Neural progenitor cell (in vitro differentiated cells): Measurements from ENCODE around the gene CDR2L. TPM values are rescaled to one million over a fixed set of nuclear protein-coding genes. Genes with fewer than 3 reads are reported as not detected.

Experiments
- DNase-seq: peaks from one replicate; pipeline ENCODE4 v3.0.0-alpha.2; 2016; ENCODE audit warnings: low spot score
- H2AFZ ChIP-seq: fragments of 200-600 bp; sonication (generic); replicated peaks from 2 replicates; pipeline ENCODE4 v1.6.1; 2016; ENCODE audit warnings: antibody characterized with exemption
- H3F3A ChIP-seq: fragments of 200-600 bp; sonication (generic); 2 replicates; pipeline ENCODE4 v1.6.1; 2016; ENCODE audit warnings: antibody characterized with exemption, low read depth
- H3K27ac ChIP-seq: fragments of 200-600 bp; sonication (generic); 2 replicates; pipeline ENCODE4 v1.5.1; 2016; ENCODE audit warnings: mild to moderate bottlenecking
- H3K27me3 ChIP-seq: fragments of 200-600 bp; sonication (generic); 2 replicates; pipeline ENCODE4 v1.6.1; 2016; ENCODE audit warnings: mild to moderate bottlenecking, moderate library complexity
- H3K36me3 ChIP-seq: fragments of 200-600 bp; sonication (generic); 2 replicates; pipeline ENCODE4 v1.5.1; 2016
- H3K4me1 ChIP-seq: fragments of 200-600 bp; sonication (generic); 2 replicates; pipeline ENCODE4 v1.6.1; 2016; ENCODE audit warnings: mixed run types
- H3K4me2 ChIP-seq: fragments of 200-600 bp; sonication (generic); 2 replicates; pipeline ENCODE4 v1.6.1; 2016
- H3K4me3 ChIP-seq: fragments of 200-600 bp; sonication (generic); 2 replicates; pipeline ENCODE4 v1.5.1; 2016
- H3K79me2 ChIP-seq: fragments of 200-600 bp; sonication (generic); 2 replicates; pipeline ENCODE4 v1.6.1; 2016; ENCODE audit warnings: low read depth
- H3K9ac ChIP-seq: fragments of 200-600 bp; sonication (generic); 2 replicates; pipeline ENCODE4 v1.6.1; 2016
- H3K9me3 ChIP-seq: fragments of 200-600 bp; sonication (generic); 2 replicates; pipeline ENCODE4 v1.5.1; 2016; ENCODE audit warnings: low read depth
- H4K20me1 ChIP-seq: fragments of 200-600 bp; sonication (generic); 2 replicates; pipeline ENCODE4 v1.6.1; 2016; ENCODE audit warnings: low read depth
- H3K27ac Mint-ChIP-seq: 3 replicates; pipeline ENCODE4 v1.8.0; 2021; ENCODE audit warnings: mixed read lengths
- H3K27me3 Mint-ChIP-seq: 2 replicates; pipeline ENCODE4 v1.8.0; 2022; ENCODE audit warnings: low read depth, mild to moderate bottlenecking, inconsistent platforms, moderate library complexity, mixed read lengths; ENCODE audit not compliant: insufficient read depth
- H3K36me3 Mint-ChIP-seq: 3 replicates; pipeline ENCODE4 v1.8.0; 2021; ENCODE audit warnings: mixed read lengths
- H3K4me1 Mint-ChIP-seq: 3 replicates; pipeline ENCODE4 v1.8.0; 2021; ENCODE audit warnings: mixed read lengths
- H3K4me3 Mint-ChIP-seq: 3 replicates; pipeline ENCODE4 v1.8.0; 2021; ENCODE audit warnings: mild to moderate bottlenecking, moderate library complexity, mixed read lengths
- H3K9me3 Mint-ChIP-seq: 3 replicates; pipeline ENCODE4 v1.8.0; 2020; ENCODE audit warnings: mixed read lengths
- EZH2 ChIP-seq: fragments of 200-600 bp; sonication (generic); IDR thresholded peaks from 2 replicates; pipeline ENCODE4 v1.6.1; 2017; ENCODE audit warnings: antibody characterized with exemption, mild to moderate bottlenecking, moderate library complexity
- EZH2phosphoT487 ChIP-seq: fragments of 200-600 bp; sonication (generic); IDR thresholded peaks from 2 replicates; pipeline ENCODE4 v1.6.1; 2017; ENCODE audit warnings: antibody characterized with exemption
- total RNA-seq: library from RNA; depleted of rRNA; stranded (reverse); fragments of >200 nt; gene quantifications from 2 replicates; pipeline ENCODE4 v1.2.3, GENCODE V29; 2015; ENCODE audit warnings: low replicate concordance
- TF ChIP-seq, protein P1 (sequence below): fragments of 200-600 bp; sonication (generic); IDR thresholded peaks from 2 replicates; pipeline ENCODE4 v1.5.1; 2017; ENCODE audit warnings: antibody characterized with exemption, mild to moderate bottlenecking

CDR2L gene
- total RNA-seq, 1 donor from 2014 or later: 4.0 TPM

- H3K36me3 Mint-ChIP-seq: peaks cover 6% of the 10 kb centered on the region
- no peak overlapping the region for H3K4me3 ChIP-seq
- H3K27ac ChIP-seq: no peak overlapping the region
- no peaks in the 10 kb centered on the region for H3K9me3 Mint-ChIP-seq
- no peak for DNase-seq
- no peak overlapping the region for H2AFZ ChIP-seq
- TF ChIP-seq EZH2 (no peak), EZH2phosphoT487 (no peak)
- TF ChIP-seq, protein P1, sequence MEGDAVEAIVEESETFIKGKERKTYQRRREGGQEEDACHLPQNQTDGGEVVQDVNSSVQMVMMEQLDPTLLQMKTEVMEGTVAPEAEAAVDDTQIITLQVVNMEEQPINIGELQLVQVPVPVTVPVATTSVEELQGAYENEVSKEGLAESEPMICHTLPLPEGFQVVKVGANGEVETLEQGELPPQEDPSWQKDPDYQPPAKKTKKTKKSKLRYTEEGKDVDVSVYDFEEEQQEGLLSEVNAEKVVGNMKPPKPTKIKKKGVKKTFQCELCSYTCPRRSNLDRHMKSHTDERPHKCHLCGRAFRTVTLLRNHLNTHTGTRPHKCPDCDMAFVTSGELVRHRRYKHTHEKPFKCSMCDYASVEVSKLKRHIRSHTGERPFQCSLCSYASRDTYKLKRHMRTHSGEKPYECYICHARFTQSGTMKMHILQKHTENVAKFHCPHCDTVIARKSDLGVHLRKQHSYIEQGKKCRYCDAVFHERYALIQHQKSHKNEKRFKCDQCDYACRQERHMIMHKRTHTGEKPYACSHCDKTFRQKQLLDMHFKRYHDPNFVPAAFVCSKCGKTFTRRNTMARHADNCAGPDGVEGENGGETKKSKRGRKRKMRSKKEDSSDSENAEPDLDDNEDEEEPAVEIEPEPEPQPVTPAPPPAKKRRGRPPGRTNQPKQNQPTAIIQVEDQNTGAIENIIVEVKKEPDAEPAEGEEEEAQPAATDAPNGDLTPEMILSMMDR: no peak
- H3K4me1 ChIP-seq: peaks cover 14% of the 10 kb centered on the region
- H3K9me3 ChIP-seq: no peaks in the 10 kb centered on the region
- peak overlapping the region; percentile 39 for H3K4me3 Mint-ChIP-seq
- H3K36me3 ChIP-seq: no peaks in the 10 kb centered on the region
- peak overlapping the region; percentile 80 for H3K27ac Mint-ChIP-seq
- H3K4me2 ChIP-seq: no peak overlapping the region
- peaks cover 21% of the 10 kb centered on the region for H3F3A ChIP-seq
- peaks cover 28% of the 10 kb centered on the region for H3K79me2 ChIP-seq
- no peak overlapping the region for H3K9ac ChIP-seq
- peaks cover 27% of the 10 kb centered on the region for H3K4me1 Mint-ChIP-seq
- H3K27me3 Mint-ChIP-seq: peaks cover 2% of the 10 kb centered on the region
- H4K20me1 ChIP-seq: no peaks in the 10 kb centered on the region
- H3K27me3 ChIP-seq: no peaks in the 10 kb centered on the region
Measured at GRCh38 chr17:75010683-75011400, 23.4 kb downstream of the CDR2L start.

- Histone ChIP-seq H3K4me3 (peak overlapping the region; percentile 78), H3K36me3 (no peaks in the 10 kb centered on the region), H3K4me2 (peak overlapping the region; percentile 88), H3K27ac (peak overlapping the region; percentile 79), H4K20me1 (no peaks in the 10 kb centered on the region), H2AFZ (peak overlapping the region; percentile 67), H3K27me3 (no peaks in the 10 kb centered on the region), H3K4me1 (peaks cover 14% of the 10 kb centered on the region), H3F3A (peaks cover 21% of the 10 kb centered on the region), H3K9me3 (no peaks in the 10 kb centered on the region), H3K79me2 (peaks cover 28% of the 10 kb centered on the region), H3K9ac (no peak overlapping the region)
- DNase-seq: peak; percentile 41
- H3K36me3 Mint-ChIP-seq: peaks cover 6% of the 10 kb centered on the region
- H3K27me3 Mint-ChIP-seq: peaks cover 2% of the 10 kb centered on the region
- H3K27ac Mint-ChIP-seq: peak overlapping the region; percentile 75
- H3K4me3 Mint-ChIP-seq: peak overlapping the region; percentile 88
- H3K9me3 Mint-ChIP-seq: no peaks in the 10 kb centered on the region
- TF ChIP-seq EZH2phosphoT487 (no peak), EZH2 (no peak)
- TF ChIP-seq, protein P1: no peak
- peaks cover 27% of the 10 kb centered on the region for H3K4me1 Mint-ChIP-seq
Measured at GRCh38 chr17:75011401-75012095, 24.1 kb downstream of the CDR2L start.

DNA sequence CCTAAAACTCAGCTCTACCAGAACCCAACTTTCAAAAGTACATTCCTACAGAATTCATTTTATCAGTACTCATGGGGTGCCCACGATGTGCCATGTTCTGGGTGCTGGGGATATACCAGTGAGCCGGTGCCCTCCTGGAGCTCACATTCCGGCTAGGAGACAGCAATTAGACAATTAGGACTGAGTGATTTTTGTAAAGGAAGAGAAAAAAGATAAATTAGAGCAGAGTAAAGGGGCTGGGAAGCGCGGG lies 24.6 kb downstream of the CDR2L start:
- peaks cover 28% of the 10 kb centered on the region for H3K79me2 ChIP-seq
- peaks cover 4% of the 10 kb centered on the region for H3K27me3 Mint-ChIP-seq
- peaks cover 9% of the 10 kb centered on the region for H3K36me3 Mint-ChIP-seq
- no peaks in the 10 kb centered on the region for H3K27me3 ChIP-seq
- H3K9ac ChIP-seq: peak overlapping the region; percentile 24
- no peaks in the 10 kb centered on the region for H4K20me1 ChIP-seq
- peaks cover 21% of the 10 kb centered on the region for H3F3A ChIP-seq
- peak overlapping the region; percentile 88 for H3K4me3 Mint-ChIP-seq
- H3K27ac Mint-ChIP-seq: peak overlapping the region; percentile 75
- H3K27ac ChIP-seq: peak overlapping the region; percentile 79
- TF ChIP-seq EZH2phosphoT487: no peak
- TF ChIP-seq EZH2: peak; percentile 47
- TF ChIP-seq, protein P1: no peak
- peak overlapping the region; percentile 67 for H2AFZ ChIP-seq
- DNase-seq: no peak
- H3K4me3 ChIP-seq: peak overlapping the region; percentile 78
- H3K4me2 ChIP-seq: peak overlapping the region; percentile 88
- H3K9me3 ChIP-seq: no peaks in the 10 kb centered on the region
- peaks cover 27% of the 10 kb centered on the region for H3K4me1 Mint-ChIP-seq
- H3K9me3 Mint-ChIP-seq: no peaks in the 10 kb centered on the region
- peaks cover 14% of the 10 kb centered on the region for H3K4me1 ChIP-seq
- no peaks in the 10 kb centered on the region for H3K36me3 ChIP-seq
